ENCODE results near the gene OR5A2. TPM values are rescaled to one million over a fixed set of nuclear protein-coding genes. Genes with fewer than 3 reads are reported as not detected.

OR5A2 gene
- polyA plus RNA-seq, 3 donors = not detected

- WGBS (ENCODE audit: insufficient coverage) = 96% methylated on average over 4 of the region's 4 CpGs
- Histone ChIP-seq H3K36me3 (replicated peaks in 1 of 2; ENCODE audit: control insufficient read depth in 1 of 2, insufficient read depth in 2 of 2, low read length in 2 of 2) (no peaks in the 10 kb centered on the region), H3K27ac (ENCODE audit: low read depth in 1 of 2, low read length in 2 of 2) (no peak overlapping the region), H3K4me3 (replicated peaks in 1 of 3; ENCODE audit: low read depth in 2 of 3, low read length in 3 of 3) (no peak overlapping the region), H3K79me2 (ENCODE audit: insufficient read depth, low read length) (no peaks in the 10 kb centered on the region), H3K9ac (ENCODE audit: insufficient read depth, low read length, poor library complexity, severe bottlenecking) (no peak overlapping the region), H3K27me3 (ENCODE audit: control insufficient read depth in 2 of 2, insufficient read depth in 2 of 2, low read length in 2 of 2) (no peaks in the 10 kb centered on the region), H4K20me1 (ENCODE audit: insufficient read depth, low read length) (no peaks in the 10 kb centered on the region), H3K4me2 (replicated peaks; ENCODE audit: extremely low read depth, low read length, poor library complexity, severe bottlenecking) (no peak overlapping the region), H3K9me3 (replicated peaks in 1 of 2; ENCODE audit: control insufficient read depth in 1 of 2, insufficient read depth in 1 of 2, low read length in 2 of 2) (no peaks in the 10 kb centered on the region), H3K4me1 (ENCODE audit: control insufficient read depth in 1 of 2, insufficient read depth in 2 of 2, low read length in 2 of 2) (no peaks in the 10 kb centered on the region), H2AFZ (ENCODE audit: insufficient read depth, low read depth, low read length, poor library complexity, severe bottlenecking) (no peak overlapping the region)
- Mint-ChIP-seq H3K36me3 (no peaks in the 10 kb centered on the region), H3K4me1 (peaks cover 2% of the 10 kb centered on the region), H3K9me3 (peaks cover 0 to 2% (median 0%) of the 10 kb centered on the region in 7 donors), H3K27ac (no peak overlapping the region), H3K4me3 (no peak overlapping the region), H3K27me3 (ENCODE audit: low read depth in 3 of 3) (peaks cover 0 to 2% (median 0%) of the 10 kb centered on the region in 3 donors)
- no peak for TF ChIP-seq CTCF (IDR thresholded peaks at IDR 0.05)
- intact Hi-C loops (cut with micrococcal nuclease) = loop anchor here in 1 of 2 donors (10.0 kb wide), 1 partner anchor 140 kb away; no protein-coding TSS in a partner anchor
- no peak for DNase-seq
Observed at GRCh38 chr11:59425131-59425530, 1.1 kb downstream of the OR5A2 start.

- Histone ChIP-seq H3K79me2 (ENCODE audit: insufficient read depth, low read length) (no peaks in the 10 kb centered on the region), H3K27me3 (ENCODE audit: control insufficient read depth in 2 of 2, insufficient read depth in 2 of 2, low read length in 2 of 2) (no peaks in the 10 kb centered on the region), H3K27ac (ENCODE audit: low read depth in 1 of 2, low read length in 2 of 2) (no peak overlapping the region), H4K20me1 (ENCODE audit: insufficient read depth, low read length) (no peaks in the 10 kb centered on the region), H3K4me3 (replicated peaks in 1 of 3; ENCODE audit: low read depth in 2 of 3, low read length in 3 of 3) (no peak overlapping the region), H3K9ac (ENCODE audit: insufficient read depth, low read length, poor library complexity, severe bottlenecking) (no peak overlapping the region), H2AFZ (ENCODE audit: insufficient read depth, low read depth, low read length, poor library complexity, severe bottlenecking) (no peak overlapping the region), H3K36me3 (replicated peaks in 1 of 2; ENCODE audit: control insufficient read depth in 1 of 2, insufficient read depth in 2 of 2, low read length in 2 of 2) (no peaks in the 10 kb centered on the region), H3K9me3 (replicated peaks in 1 of 2; ENCODE audit: control insufficient read depth in 1 of 2, insufficient read depth in 1 of 2, low read length in 2 of 2) (no peaks in the 10 kb centered on the region), H3K4me2 (replicated peaks; ENCODE audit: extremely low read depth, low read length, poor library complexity, severe bottlenecking) (no peak overlapping the region), H3K4me1 (ENCODE audit: control insufficient read depth in 1 of 2, insufficient read depth in 2 of 2, low read length in 2 of 2) (no peaks in the 10 kb centered on the region)
- Mint-ChIP-seq H3K4me1 (peaks cover 2% of the 10 kb centered on the region), H3K27ac (no peak overlapping the region), H3K27me3 (ENCODE audit: low read depth in 3 of 3) (peaks cover 0 to 4% (median under 1%) of the 10 kb centered on the region in 3 donors), H3K9me3 (peaks cover 0 to 3% (median 0%) of the 10 kb centered on the region in 7 donors), H3K36me3 (no peaks in the 10 kb centered on the region), H3K4me3 (no peak overlapping the region)
- intact Hi-C loops (cut with micrococcal nuclease) = loop anchor here in 1 of 2 donors (10.0 kb wide), 1 partner anchor 139 kb away; no protein-coding TSS in a partner anchor
- no peak for DNase-seq
- WGBS (ENCODE audit: insufficient coverage) = 50% methylated on average over 2 of the region's 2 CpGs
- TF ChIP-seq CTCF (IDR thresholded peaks at IDR 0.05) = no peak
Observed at GRCh38 chr11:59423835-59424234, 2.4 kb downstream of the OR5A2 start.
